ENCODE measurements around the gene MDC1.
"Not testable (repeated sequence)": the region's sequence is repeated elsewhere in the genome, so short reads cannot be mapped to it uniquely, and the experiment has no call there.

MDC1 gene

GRCh38 chr6:30717129-30717844 is at the start of gene MDC1:
TSS of gene MDC1 (minus strand) at chr6:30717281. CDS start at chr6:30715175, 2,106 bp downstream.
- DNase-seq: peak; percentile 100

GRCh38 chr6:30766461-30767157 is 49.5 kb upstream of the MDC1 start:
- DNase-seq: no peak

GRCh38 chr6:30765495-30765894 is 48.4 kb upstream of the MDC1 start:
- not testable (repeated sequence) for DNase-seq

- DNase-seq: not testable (repeated sequence)
Observed at GRCh38 chr6:30764490-30765043, 47.5 kb upstream of the MDC1 start.

GRCh38 chr6:30763618-30764489 is 46.8 kb upstream of the MDC1 start:
- peak; percentile 21 to 77 for DNase-seq

- no peak for DNase-seq
Observed at GRCh38 chr6:30763155-30763617, 46.1 kb upstream of the MDC1 start.

- no peak for DNase-seq
Observed at GRCh38 chr6:30761791-30762429, 44.8 kb upstream of the MDC1 start.

GRCh38 chr6:30760549-30760948 is 43.5 kb upstream of the MDC1 start:
- DNase-seq: no peak

- DNase-seq: no peak
Observed at GRCh38 chr6:30759575-30760239, 42.6 kb upstream of the MDC1 start.

GRCh38 chr6:30757261-30757904 is 40.3 kb upstream of the MDC1 start:
- no peak for DNase-seq

- not testable (repeated sequence) for DNase-seq
Observed at GRCh38 chr6:30756405-30757003, 39.4 kb upstream of the MDC1 start.

- no peak for DNase-seq
Observed at GRCh38 chr6:30754631-30755030, 37.5 kb upstream of the MDC1 start.

GRCh38 chr6:30752157-30752927 is 35.3 kb upstream of the MDC1 start:
- DNase-seq: no peak

- DNase-seq: no peak
Observed at GRCh38 chr6:30750379-30750668, 33.2 kb upstream of the MDC1 start.

GRCh38 chr6:30749554-30750378 is 32.7 kb upstream of the MDC1 start:
- no peak for DNase-seq

GRCh38 chr6:30748851-30749540 is 31.9 kb upstream of the MDC1 start:
- DNase-seq: no peak

GRCh38 chr6:30747902-30748769 is 31.1 kb upstream of the MDC1 start:
- no peak for DNase-seq

- DNase-seq: no peak
Observed at GRCh38 chr6:30747300-30747687, 30.2 kb upstream of the MDC1 start.

Measured in NCI-H2081 (cell line).